ENCODE measurements around the gene SEMA3F.

Gene SEMA3F

DNA sequence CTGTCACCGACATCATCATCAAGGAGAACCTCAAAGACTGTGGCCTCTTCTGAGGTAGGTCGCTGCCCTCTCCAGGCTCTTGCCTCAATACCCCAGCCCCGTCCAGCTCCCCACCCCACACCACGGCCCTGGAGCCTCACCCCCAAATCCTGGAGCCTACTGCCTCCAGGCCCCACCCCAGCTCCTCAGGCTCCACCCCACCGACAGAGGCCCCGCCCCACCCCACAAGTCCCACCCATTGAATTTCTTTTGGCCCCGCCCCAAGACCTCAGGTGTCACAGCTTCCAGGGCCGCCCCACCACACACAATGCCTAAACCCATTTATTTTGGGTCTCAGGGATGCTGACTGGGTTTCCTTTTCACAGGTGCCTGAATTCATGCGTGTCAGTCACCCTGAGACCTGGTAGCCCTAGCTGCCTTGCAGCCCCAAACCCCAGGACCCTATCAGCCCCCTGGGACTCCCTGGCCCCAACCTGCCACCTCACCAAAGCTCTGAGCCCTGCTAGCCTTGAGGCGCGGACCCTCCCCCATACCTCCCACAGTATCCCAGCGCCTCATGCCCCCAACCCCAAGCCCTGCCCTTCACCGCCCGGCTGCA lies 39.9 kb downstream of the SEMA3F start:
- Histone ChIP-seq H3K4me1 (ENCODE audit: control insufficient read depth, insufficient read depth, low read length) (no peaks in the 10 kb centered on the region), H3K36me3 (ENCODE audit: control insufficient read depth, insufficient read depth, low read length) (no peaks in the 10 kb centered on the region), H3K27me3 (ENCODE audit: control insufficient read depth, insufficient read depth, low read length) (peaks cover 16% of the 10 kb centered on the region), H3K4me3 (ENCODE audit: low read length) (peak overlapping the region; percentile 47), H3K9ac (ENCODE audit: low read length) (no peak overlapping the region), H3K27ac (ENCODE audit: low read depth, low read length) (no peak overlapping the region)

DNA sequence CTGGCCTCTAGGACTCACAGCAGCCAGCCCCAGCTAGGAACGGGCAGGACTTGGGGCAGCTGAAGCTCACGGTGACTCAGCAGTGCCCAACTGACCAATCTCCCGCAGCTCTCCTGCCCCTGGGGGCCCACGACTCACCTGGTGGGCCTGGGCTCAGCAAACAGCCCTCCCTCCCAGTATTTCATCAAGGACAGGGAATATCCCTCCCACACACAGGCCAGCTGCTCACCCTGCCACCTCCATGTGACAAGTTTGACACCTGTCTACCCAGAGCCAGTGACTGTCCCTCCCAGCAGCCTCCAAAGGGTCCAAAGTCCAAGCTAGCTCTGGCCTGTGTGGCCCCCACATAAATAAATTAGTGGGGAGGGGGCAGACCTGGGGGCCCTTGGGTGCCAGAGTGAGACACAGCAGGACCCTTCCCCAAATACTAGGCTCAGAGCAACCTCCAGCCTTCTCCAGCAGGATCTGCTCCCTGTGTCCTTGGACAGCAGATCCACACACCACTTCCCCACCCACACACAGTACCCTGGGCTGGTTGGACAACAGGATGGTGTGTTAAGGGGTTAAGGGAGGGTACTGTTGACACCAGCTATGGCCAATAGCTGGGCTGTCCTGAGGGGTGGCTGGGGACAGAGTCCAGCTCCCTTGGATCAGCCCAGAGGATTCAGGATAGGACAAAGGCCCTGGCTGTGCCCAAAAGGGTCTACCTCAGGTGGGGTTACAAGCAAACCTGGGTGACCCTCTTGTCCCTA lies 40.6 kb downstream of the SEMA3F start:
- H3K4me1 ChIP-seq (ENCODE audit: control insufficient read depth, insufficient read depth, low read length), result no peaks in the 10 kb centered on the region
- no peak overlapping the region for H3K4me3 ChIP-seq (ENCODE audit: low read length)
- no peak overlapping the region for H3K27ac ChIP-seq (ENCODE audit: low read depth, low read length)
- peaks cover 16% of the 10 kb centered on the region for H3K27me3 ChIP-seq (ENCODE audit: control insufficient read depth, insufficient read depth, low read length)
- no peaks in the 10 kb centered on the region for H3K36me3 ChIP-seq (ENCODE audit: control insufficient read depth, insufficient read depth, low read length)
- no peak overlapping the region for H3K9ac ChIP-seq (ENCODE audit: low read length)

DNA sequence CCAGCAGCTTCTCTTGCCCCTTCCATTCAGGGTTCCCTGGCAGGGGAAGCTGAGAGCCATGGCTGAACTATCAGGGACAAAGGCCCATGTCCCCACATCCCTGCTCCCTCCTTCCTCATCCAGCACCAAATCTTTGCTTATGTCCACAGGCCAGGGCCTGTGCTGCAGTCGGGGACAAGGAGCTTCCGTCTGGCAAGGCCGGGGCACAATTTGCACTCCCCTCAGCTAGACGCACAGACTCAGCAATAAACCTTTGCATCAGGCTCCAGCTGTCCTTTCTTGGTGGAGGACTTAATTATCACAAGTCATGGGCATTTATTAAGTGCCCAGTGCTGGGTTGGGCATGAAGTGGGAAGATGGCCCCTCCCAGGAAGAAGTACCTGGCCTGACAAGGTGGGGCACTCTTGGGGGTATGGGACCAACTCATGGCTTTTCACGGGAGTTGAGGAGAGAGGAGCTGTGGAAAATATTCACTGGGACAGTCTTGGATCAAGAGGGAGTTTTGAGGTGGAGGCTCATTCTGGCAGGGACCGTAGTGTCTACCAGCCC lies 41.2 kb downstream of the SEMA3F start:
- Histone ChIP-seq H3K27ac (ENCODE audit: low read depth, low read length) (no peak overlapping the region), H3K36me3 (ENCODE audit: control insufficient read depth, insufficient read depth, low read length) (no peaks in the 10 kb centered on the region), H3K4me3 (ENCODE audit: low read length) (no peak overlapping the region), H3K4me1 (ENCODE audit: control insufficient read depth, insufficient read depth, low read length) (no peaks in the 10 kb centered on the region), H3K9ac (ENCODE audit: low read length) (no peak overlapping the region), H3K27me3 (ENCODE audit: control insufficient read depth, insufficient read depth, low read length) (peaks cover 20% of the 10 kb centered on the region)

DNA sequence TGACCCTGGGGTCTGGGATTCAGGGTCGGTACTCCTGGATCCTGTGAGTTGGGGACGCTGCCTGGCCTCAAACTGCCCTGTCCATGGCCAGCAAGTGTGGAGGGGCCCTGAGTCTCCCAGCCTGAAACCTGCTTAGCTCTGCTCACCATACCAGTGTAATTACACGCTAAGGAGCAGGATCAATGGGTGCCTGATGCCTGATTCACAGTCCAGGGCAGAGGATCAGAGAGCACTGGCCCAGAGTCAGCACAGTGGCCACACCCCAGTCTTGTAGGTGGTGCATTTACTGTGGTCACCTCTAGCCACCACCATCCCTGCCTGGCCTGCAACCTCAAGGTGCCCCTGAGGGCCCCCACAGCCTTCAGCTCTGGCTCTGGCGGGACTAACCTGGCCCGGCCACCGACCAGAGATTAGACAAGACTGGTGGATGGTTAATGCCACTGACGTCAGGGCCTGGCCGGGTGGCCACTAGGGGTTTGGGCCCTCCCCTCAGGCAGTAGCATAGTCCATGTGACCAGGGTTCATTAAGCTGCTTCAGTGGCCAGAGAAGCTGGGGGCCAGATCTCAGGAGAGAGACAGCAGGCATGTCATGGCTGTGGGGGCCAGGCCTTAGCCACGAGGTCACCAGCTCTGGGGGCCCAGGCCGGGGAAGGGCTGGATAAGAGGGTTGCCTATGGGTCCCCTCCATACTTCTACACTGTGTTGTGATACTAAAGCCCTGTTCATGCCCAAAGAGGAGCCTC lies 46.6 kb downstream of the SEMA3F start:
- Histone ChIP-seq H3K27me3 (ENCODE audit: control insufficient read depth, insufficient read depth, low read length) (peaks cover 37% of the 10 kb centered on the region), H3K27ac (ENCODE audit: low read depth, low read length) (no peak overlapping the region), H3K4me1 (ENCODE audit: control insufficient read depth, insufficient read depth, low read length) (peaks cover 4% of the 10 kb centered on the region), H3K36me3 (ENCODE audit: control insufficient read depth, insufficient read depth, low read length) (no peaks in the 10 kb centered on the region), H3K9ac (ENCODE audit: low read length) (no peak overlapping the region), H3K4me3 (ENCODE audit: low read length) (no peak overlapping the region)

DNA sequence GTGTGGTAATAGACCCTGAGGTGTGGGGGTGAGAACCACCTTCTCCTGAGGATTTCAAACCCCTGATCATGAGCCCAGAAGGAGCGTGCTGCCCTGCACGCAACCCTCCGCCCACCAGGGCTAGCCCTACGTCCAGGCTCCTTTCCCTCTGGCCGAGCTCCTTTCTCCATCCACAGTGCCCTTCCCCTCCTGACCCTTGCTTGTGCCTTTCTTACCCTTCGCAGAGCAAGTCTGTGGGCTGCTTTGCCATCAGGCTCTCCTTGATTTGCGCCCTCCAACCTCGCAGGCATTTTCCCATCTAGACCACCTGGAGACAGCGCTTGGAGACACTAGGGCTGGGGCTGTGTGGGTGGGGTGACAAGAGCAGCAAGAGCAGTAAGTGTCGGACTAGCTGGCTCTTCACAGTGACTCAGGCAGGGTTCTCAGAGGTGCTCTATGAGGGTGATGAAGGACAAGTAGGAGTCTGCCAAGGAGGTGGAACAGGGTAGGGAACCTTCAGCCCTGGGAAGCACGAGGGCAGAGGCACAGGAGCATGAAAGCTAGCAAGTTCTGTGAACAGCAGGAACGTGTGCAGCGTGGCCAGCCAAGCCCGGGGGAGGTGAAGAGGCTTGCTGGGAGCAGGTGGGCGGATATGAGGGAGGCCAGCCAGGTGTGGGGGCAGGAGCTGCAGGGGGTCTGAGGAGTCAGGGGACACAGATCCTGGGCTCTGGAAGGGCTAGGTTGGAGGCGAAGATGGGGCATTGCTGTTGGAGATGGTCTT lies 47.4 kb downstream of the SEMA3F start:
- Histone ChIP-seq H3K27me3 (ENCODE audit: control insufficient read depth, insufficient read depth, low read length) (peaks cover 37% of the 10 kb centered on the region), H3K36me3 (ENCODE audit: control insufficient read depth, insufficient read depth, low read length) (no peaks in the 10 kb centered on the region), H3K27ac (ENCODE audit: low read depth, low read length) (no peak overlapping the region), H3K4me3 (ENCODE audit: low read length) (no peak overlapping the region), H3K9ac (ENCODE audit: low read length) (no peak overlapping the region), H3K4me1 (ENCODE audit: control insufficient read depth, insufficient read depth, low read length) (peaks cover 4% of the 10 kb centered on the region)

DNA sequence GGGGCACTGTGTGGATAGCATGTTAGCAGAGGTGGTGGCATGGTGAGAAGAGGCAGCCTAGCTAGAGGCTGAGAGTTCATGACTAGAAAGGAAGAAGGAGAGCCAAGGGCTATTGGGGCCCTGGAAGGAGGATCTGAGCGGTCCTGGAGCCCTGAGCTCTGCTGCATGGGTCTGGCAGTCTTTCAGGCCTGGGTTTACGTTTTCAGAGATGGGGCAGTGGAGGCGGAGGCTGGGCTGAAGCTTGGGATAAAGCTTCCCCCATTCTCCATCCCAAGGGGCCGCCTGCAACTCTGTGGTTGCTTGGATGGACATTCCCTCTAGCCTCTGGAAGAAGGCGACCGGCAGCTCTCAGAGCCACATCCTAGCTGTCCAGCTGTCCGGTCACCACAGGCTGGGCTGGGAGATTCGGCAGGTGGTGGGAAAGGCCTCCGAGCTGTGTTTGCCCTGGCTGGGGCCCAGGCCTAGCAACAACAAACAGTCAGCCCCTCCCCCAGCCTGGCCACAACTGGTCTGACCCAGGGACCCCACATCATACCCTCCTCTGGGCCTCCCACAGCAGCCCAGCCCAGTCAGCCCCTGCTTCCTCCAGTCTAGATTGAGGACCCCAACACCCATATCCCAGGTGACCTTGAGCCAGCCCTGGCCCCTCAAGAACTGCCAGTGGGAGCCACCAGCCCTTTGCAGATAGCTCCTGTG lies 48.1 kb downstream of the SEMA3F start:
- H3K9ac ChIP-seq (ENCODE audit: low read length), result no peak overlapping the region
- no peaks in the 10 kb centered on the region for H3K36me3 ChIP-seq (ENCODE audit: control insufficient read depth, insufficient read depth, low read length)
- H3K4me1 ChIP-seq (ENCODE audit: control insufficient read depth, insufficient read depth, low read length), result peaks cover 4% of the 10 kb centered on the region
- no peak overlapping the region for H3K4me3 ChIP-seq (ENCODE audit: low read length)
- no peak overlapping the region for H3K27ac ChIP-seq (ENCODE audit: low read depth, low read length)
- H3K27me3 ChIP-seq (ENCODE audit: control insufficient read depth, insufficient read depth, low read length), result peaks cover 37% of the 10 kb centered on the region

DNA sequence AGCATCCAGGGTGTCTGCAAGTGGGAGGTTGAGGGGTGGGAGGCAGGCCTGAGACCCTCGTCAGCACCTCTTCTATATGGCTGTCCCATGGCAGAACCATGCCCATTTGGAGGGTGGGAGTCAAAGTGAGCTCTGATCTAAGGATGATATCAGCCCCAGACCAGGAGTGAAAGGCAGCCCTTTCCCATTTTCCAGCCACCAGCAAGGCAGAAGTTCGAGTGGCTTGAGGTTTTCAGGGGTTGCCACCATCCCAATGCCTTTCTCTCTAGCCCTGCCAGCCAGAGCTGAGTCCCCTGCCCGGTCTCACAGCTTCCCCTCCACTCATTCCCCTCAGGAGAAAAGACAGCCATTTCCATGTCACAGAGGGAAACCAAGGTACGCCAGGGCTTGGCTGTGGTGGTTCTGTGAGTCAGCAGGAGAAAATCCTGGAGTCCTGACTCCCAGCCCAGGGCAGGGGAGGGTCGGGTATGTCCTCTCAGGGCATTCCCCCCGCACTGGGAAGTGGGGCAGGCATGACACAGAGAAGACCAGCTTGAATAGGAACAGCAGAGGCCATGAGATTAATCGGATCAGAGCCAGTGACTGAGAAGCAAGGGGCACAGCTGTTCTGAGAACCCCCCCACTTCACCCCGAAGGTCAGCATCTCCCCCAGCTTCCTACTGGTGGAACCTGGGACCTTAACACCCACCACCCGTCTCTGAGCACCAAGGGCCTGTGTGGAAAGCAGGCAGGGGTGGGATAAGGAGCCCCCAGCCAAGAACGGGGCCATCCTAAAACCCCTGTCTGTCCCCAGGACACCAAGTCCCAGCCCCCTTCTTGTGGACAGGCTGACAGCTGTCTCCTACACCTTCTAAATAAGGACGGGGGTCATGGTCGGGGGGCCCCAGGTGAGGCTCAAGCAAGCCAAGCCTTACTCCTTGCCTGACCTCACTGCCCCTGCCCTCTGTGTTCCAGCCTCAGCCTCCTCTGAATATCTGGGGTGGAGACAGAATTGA lies 49.0 kb downstream of the SEMA3F start:
- H3K27me3 ChIP-seq (ENCODE audit: control insufficient read depth, insufficient read depth, low read length), result peaks cover 37% of the 10 kb centered on the region
- no peak overlapping the region for H3K9ac ChIP-seq (ENCODE audit: low read length)
- no peaks in the 10 kb centered on the region for H3K36me3 ChIP-seq (ENCODE audit: control insufficient read depth, insufficient read depth, low read length)
- no peak overlapping the region for H3K4me3 ChIP-seq (ENCODE audit: low read length)
- H3K4me1 ChIP-seq (ENCODE audit: control insufficient read depth, insufficient read depth, low read length), result peaks cover 4% of the 10 kb centered on the region
- H3K27ac ChIP-seq (ENCODE audit: low read depth, low read length), result no peak overlapping the region

DNA sequence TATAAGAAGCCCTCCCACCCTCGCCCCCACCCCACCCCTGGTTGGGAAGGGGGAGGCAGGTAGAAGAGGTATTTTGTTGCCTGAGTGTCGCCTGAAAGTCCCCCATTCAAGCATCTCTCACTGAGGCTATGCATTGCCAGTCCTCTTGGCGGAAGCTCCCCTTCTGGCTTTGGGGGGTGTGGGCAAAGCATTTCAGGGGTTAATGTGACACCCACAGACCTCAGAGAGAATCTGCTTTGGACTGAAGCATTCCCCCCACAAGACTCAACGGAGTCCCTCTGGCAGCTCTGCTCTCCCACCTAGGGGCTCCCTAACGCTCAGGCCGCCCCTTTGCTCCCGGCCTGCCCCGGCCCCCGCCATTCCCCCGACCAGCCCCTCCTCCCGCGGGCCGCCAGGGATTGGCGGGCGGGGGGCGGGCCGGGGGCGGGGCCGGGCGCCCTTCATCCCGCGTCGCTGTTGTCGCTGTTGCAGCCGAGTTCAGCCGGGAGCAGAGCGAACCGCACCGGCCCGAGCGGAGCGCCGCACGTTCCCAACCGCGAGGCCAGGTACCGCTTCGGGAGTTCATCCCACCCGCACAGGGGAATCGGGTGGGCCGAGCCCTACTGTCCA lies 49.8 kb downstream of the SEMA3F start, which contains the start of gene SLC38A3:
TSS of gene SLC38A3 (plus strand) at position 468 of the 609 bp plus-strand sequence. CDS start 8,929 bp downstream, outside the sequence.
- Histone ChIP-seq H3K27ac (ENCODE audit: low read depth, low read length) (no peak within 1 kb of the TSS), H3K4me1 (ENCODE audit: control insufficient read depth, insufficient read depth, low read length) (peaks cover 4% of the 10 kb centered on the region), H3K4me3 (ENCODE audit: low read length) (peak within 1 kb of the TSS; percentile 47), H3K9ac (ENCODE audit: low read length) (no peak within 1 kb of the TSS), H3K27me3 (ENCODE audit: control insufficient read depth, insufficient read depth, low read length) (peaks cover 37% of the 10 kb centered on the region), H3K36me3 (ENCODE audit: control insufficient read depth, insufficient read depth, low read length) (no peaks in the 10 kb centered on the region)

DNA sequence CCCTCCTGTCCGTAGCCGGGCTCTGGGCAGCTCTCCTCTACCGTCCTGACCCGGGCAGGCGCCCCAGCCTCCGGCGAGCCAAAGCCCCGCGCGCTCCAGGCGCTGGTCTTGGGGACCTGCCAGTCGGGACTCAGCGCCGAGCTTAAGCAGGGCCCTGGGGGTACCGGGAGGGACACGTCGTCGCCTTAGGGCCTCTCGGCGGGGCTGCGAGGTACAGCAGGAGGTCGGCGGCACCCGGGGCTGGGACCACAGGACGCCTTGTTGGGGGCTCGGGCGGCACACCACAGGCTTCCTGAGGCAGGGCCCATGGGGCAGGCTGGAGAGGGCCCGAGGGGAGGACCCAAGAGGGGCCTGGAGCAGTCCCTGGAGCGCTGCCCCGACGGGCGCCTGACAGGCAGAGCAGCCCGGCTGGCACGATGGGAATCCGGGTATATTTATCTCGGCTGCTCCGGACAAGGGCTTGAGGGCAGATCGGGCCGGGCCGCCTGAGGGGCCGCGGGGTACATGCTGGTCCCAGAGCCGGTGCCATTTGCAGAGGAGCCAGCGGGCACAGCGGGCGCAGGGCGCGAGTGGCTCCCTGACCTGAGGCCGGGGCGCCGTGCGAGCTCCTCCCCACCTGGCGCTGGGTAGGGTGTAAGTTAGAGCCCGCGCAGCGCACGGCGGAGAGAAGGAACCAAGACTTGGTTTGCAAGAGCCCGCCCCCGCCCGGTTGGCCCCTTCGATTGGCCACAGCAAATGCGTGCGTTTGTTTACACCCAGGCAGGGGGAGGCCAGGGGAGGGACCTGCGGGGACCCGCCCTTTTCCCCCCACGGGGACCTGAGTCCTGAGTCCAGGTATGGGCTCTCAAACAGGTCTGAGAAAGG lies 50.5 kb downstream of the SEMA3F start:
- peak overlapping the region; percentile 47 for H3K4me3 ChIP-seq (ENCODE audit: low read length)
- no peak overlapping the region for H3K9ac ChIP-seq (ENCODE audit: low read length)
- H3K36me3 ChIP-seq (ENCODE audit: control insufficient read depth, insufficient read depth, low read length), result no peaks in the 10 kb centered on the region
- H3K27ac ChIP-seq (ENCODE audit: low read depth, low read length), result no peak overlapping the region
- H3K27me3 ChIP-seq (ENCODE audit: control insufficient read depth, insufficient read depth, low read length), result peaks cover 37% of the 10 kb centered on the region
- H3K4me1 ChIP-seq (ENCODE audit: control insufficient read depth, insufficient read depth, low read length), result peaks cover 4% of the 10 kb centered on the region

Data from rectal smooth muscle tissue (tissue), 1 donor.